Effector memory CD4-positive, alpha-beta T cell (primary cell): ENCODE measurements around the gene PAK1IP1.

Experiments
- DNase-seq, 3 donors: peaks; one replicate each; pipeline ENCODE4 v3.0.0-alpha.2; 2020
- H3K27ac ChIP-seq: 2 replicates; pipeline ENCODE4 v1.7.0; 2013; ENCODE audit warnings: mild to moderate bottlenecking, low read length, moderate library complexity; ENCODE audit not compliant: insufficient read depth, poor library complexity, severe bottlenecking
- H3K27me3 ChIP-seq: replicated peaks from 2 replicates; pipeline ENCODE4 v1.7.0; 2013; ENCODE audit warnings: mild to moderate bottlenecking, low read length; ENCODE audit not compliant: insufficient read depth, control insufficient read depth, poor library complexity, severe bottlenecking
- H3K36me3 ChIP-seq: 2 replicates; pipeline ENCODE4 v1.7.0; 2013; ENCODE audit warnings: mild to moderate bottlenecking, low read length, moderate library complexity; ENCODE audit not compliant: control insufficient read depth, insufficient read depth
- H3K4me1 ChIP-seq: 2 replicates; pipeline ENCODE4 v1.7.0; 2013; ENCODE audit warnings: low read length, mild to moderate bottlenecking; ENCODE audit not compliant: control insufficient read depth, insufficient read depth, poor library complexity, severe bottlenecking
- H3K4me3 ChIP-seq: 2 replicates; pipeline ENCODE4 v1.7.0; 2013; ENCODE audit warnings: low read length, low read depth, mild to moderate bottlenecking; ENCODE audit not compliant: insufficient read depth, poor library complexity, severe bottlenecking
- H3K9me3 ChIP-seq: 2 replicates; pipeline ENCODE4 v1.7.0; 2013; ENCODE audit warnings: mild to moderate bottlenecking, low read length, moderate library complexity; ENCODE audit not compliant: control insufficient read depth

The PAK1IP1 gene

DNA sequence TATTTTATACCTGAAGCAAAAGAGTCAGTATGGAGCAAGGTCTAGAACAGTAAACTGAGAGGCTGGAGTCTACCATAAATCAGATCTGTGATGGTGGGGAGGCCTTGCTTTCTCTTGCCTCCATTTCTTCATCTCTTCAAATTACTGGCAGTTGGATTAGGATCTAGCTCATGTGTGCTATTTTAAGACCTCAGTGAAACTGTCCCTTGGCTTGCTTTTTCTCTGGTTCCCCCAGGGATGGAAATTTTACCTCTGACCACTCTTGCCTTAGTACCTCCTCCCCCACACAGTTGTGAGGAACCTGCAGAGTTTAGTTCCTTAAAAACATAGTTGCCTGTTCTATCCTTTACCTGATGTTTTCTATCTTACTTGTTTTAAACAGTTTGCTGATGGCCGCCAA is 61.3 kb downstream of the PAK1IP1 start:
- Histone ChIP-seq H3K9me3 (no peaks in the 10 kb centered on the region), H3K27ac (no peak overlapping the region), H3K27me3 (no peaks in the 10 kb centered on the region), H3K4me1 (no peaks in the 10 kb centered on the region), H3K36me3 (peaks cover 20% of the 10 kb centered on the region), H3K4me3 (no peak overlapping the region)
- DNase-seq, result no peak
